ENCODE data around the gene TXNDC12. TPM values are rescaled to one million over a fixed set of nuclear protein-coding genes. Genes with fewer than 3 reads are reported as not detected.
"Not testable (repeated sequence)": the region's sequence is repeated elsewhere in the genome, so short reads cannot be mapped to it uniquely, and the experiment has no call there.

Gene TXNDC12
- total RNA-seq, 8 experiments from 2014 or later, result 33.0 to 56.4 (median 40.5) TPM

- 88 to 100% (median 94%) methylated on average over 1 of the region's 1 CpG; no CpG with 5 or more reads in 3 of the 10 experiments for WGBS, 10 experiments
- Histone ChIP-seq H3K27ac (no peak overlapping the region), H3K4me3 (no peak overlapping the region), H3K4me1 (replicated peaks in 1 of 2) (peaks cover 19 to 22% of the 10 kb centered on the region in 2 donors)
- ATAC-seq (replicated peaks in 6 of 8), result no peak
- in situ Hi-C loops (cut with MboI; ENCODE audit: low pct_unique_long_range_greater_than_20kb in 2 of 9, low sequenced_read_pairs in 9 of 9, unreplicated experiment in 9 of 9), result no loop called here
Measured at GRCh38 chr1:52059888-52060287, 4.9 kb upstream of the TXNDC12 start.

DNA sequence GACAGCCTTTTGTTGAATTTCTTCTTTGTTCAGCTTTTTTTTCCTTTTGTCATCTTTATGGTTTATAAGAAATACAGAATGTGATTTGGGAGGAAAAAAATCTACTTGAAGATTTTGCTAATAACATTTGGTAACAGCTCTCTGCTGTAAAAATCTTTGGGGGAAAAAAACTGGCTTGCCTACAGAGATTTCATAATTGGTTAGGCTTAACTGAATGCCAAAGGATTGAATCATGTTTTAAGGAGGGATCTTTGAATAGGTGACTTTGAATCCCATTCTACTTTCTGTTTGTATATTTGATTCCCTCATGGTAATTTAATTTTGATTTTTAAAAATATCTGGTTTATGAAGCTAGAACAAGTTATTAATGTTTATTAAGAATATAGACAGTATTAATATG, 4.3 kb upstream of the TXNDC12 start:
- Histone ChIP-seq H3K4me1 (replicated peaks in 1 of 2) (peaks cover 19 to 22% of the 10 kb centered on the region in 2 donors), H3K4me3 (peak overlapping the region in 1 of 5 donors; percentile 3), H3K27ac (no peak overlapping the region)
- no peak for ATAC-seq (replicated peaks in 6 of 8)
- in situ Hi-C loops (cut with MboI; ENCODE audit: low pct_unique_long_range_greater_than_20kb in 2 of 9, low sequenced_read_pairs in 9 of 9, unreplicated experiment in 9 of 9), result no loop called here

- Histone ChIP-seq H3K4me3 (peak overlapping the region; percentile 89 to 99 (median 91)), H3K27ac (no peak overlapping the region)
- in situ Hi-C loops (cut with MboI; ENCODE audit: low pct_unique_long_range_greater_than_20kb in 2 of 9, low sequenced_read_pairs in 9 of 9, unreplicated experiment in 9 of 9), result no loop called here
Measured at GRCh38 chr1:52057876-52058415, 3.0 kb upstream of the TXNDC12 start.

DNA sequence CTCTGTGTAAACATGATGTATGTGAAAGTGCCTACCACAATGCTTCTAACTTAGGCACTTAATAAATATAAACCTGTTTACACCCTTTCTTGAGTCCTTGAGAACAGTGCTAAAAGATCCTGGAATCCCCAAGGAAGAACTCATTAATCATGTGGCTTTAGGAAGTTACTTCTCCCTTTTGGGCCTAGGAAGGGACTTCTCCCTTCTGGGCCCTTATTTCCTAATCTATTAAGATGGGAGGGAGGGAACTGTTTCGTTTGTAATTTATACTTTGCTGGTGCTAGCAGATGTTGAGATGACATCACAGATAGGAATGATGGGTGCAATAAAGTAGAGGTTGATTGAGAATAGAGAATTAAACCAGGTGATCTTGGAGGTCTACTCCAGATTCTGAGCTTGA, 2.3 kb upstream of the TXNDC12 start:
- Histone ChIP-seq H3K4me1 (replicated peaks in 1 of 2) (peaks cover 26 to 27% of the 10 kb centered on the region in 2 donors), H3K4me3 (peak overlapping the region; percentile 89 to 99 (median 91)), H3K27ac (peak overlapping the region in 1 of 2 donors; percentile 96)
- WGBS, 10 experiments, result 0 to 38% (median 14%) methylated on average over 1 of the region's 1 CpG; no CpG with 5 or more reads in 3 of the 10 experiments
- in situ Hi-C loops (cut with MboI; ENCODE audit: low pct_unique_long_range_greater_than_20kb in 2 of 9, low sequenced_read_pairs in 9 of 9, unreplicated experiment in 9 of 9), result no loop called here
- no peak for ATAC-seq (replicated peaks in 6 of 8)

More at GRCh38 chr1:52057876-52058415, 3.0 kb upstream of the TXNDC12 start:
- WGBS, 10 experiments, result 89 to 100% (median 100%) methylated on average over 1 of the region's 1 CpG
- no peak for ATAC-seq (replicated peaks in 6 of 8)
- peaks cover 26 to 27% of the 10 kb centered on the region in 2 donors for H3K4me1 ChIP-seq (replicated peaks in 1 of 2)

- no peak for ATAC-seq (replicated peaks in 6 of 8)
- H3K4me1 ChIP-seq (replicated peaks in 1 of 2), result peaks cover 26 to 27% of the 10 kb centered on the region in 2 donors
- H3K27ac ChIP-seq, result peak overlapping the region; percentile 94 to 96
- peak overlapping the region; percentile 89 to 99 (median 91) for H3K4me3 ChIP-seq
- WGBS, 10 experiments, result 0 to 17% (median 1%) methylated on average over 1 to 4 of the region's 4 CpGs; no CpG with 5 or more reads in 4 of the 10 experiments
- in situ Hi-C loops (cut with MboI; ENCODE audit: low pct_unique_long_range_greater_than_20kb in 2 of 9, low sequenced_read_pairs in 9 of 9, unreplicated experiment in 9 of 9), result no loop called here
Measured at GRCh38 chr1:52056937-52057231, 1.9 kb upstream of the TXNDC12 start.

DNA sequence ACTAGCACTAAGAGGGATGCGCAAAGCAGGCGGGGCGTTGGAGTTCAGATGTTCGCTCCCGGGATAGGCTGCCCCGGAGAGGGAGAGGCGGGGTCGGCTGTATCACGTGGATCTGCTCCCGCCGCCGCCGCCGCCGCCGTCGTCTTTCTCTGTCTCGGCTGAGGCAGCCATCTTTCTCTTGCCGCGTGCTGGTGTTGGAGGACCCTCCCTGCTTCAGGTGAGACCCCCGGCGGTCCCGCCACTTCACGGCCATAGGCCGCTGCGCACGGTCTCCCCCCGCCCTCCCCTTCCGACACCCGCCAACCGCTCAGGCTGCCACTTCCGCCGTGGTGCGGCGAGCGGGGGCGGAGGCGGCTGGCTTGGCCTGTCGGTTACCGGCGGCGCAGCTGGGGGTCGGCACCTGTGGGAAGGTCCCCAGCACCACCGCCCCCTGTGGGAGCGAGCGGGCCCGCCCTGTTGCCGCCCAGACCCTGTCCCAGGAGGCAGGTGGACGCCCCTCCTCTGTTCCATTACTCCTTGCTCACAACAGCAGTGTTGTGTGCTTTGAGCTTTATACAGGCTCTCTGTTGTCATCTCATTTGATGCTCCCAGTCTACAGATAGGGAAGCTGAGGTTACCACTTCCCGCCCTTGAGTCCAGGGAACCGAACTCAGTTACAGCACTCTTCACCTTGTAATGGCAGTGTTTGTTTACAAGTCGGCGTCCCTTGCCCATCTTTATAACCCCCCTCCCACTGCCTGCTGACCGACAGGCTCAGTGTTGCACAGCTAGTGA, 1.4 kb upstream of the TXNDC12 start, which contains the start of gene BTF3L4:
TSS of gene BTF3L4 (plus strand) at position 133 of the 774 bp plus-strand sequence. CDS start 3,553 bp downstream, outside the sequence.
- peak; percentile 74 to 87 (median 84) for ATAC-seq (replicated peaks in 6 of 8)
- 0% methylated on average over 3 to 11 of the region's 54 CpGs; no CpG with 5 or more reads in 6 of the 10 experiments for WGBS, 10 experiments
- H3K4me3 ChIP-seq, result peak within 1 kb of the TSS; percentile 89 to 99 (median 91)
- in situ Hi-C loops (cut with MboI; ENCODE audit: low pct_unique_long_range_greater_than_20kb in 2 of 9, low sequenced_read_pairs in 9 of 9, unreplicated experiment in 9 of 9), result no loop called here
- H3K4me1 ChIP-seq (replicated peaks in 1 of 2), result peaks cover 26 to 27% of the 10 kb centered on the region in 2 donors
- peak within 1 kb of the TSS; percentile 95 to 96 for H3K27ac ChIP-seq

DNA sequence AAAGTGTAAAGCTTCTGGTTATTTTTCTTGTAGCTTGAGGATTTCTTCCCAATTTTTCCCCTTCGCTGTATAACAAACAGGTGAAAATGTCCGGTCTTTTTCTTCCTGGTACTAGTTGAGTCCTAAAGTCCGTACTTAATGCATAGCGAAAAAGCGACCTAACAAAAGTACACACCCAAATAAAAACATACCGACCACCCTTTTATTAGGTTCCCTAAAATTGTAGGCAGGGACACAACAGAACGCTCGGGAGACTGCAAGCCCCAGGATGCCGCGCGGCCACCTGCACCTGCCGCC, 823 bp upstream of the TXNDC12 start:
- no peak for ATAC-seq (replicated peaks in 6 of 8)
- Histone ChIP-seq H3K27ac (peak overlapping the region; percentile 95 to 96), H3K4me3 (peak overlapping the region; percentile 89 to 99 (median 91)), H3K4me1 (replicated peaks in 1 of 2) (peaks cover 26 to 27% of the 10 kb centered on the region in 2 donors)
- 0 to 8% (median 2%) methylated on average over 2 to 12 of the region's 12 CpGs; no CpG with 5 or more reads in 3 of the 10 experiments for WGBS, 10 experiments
- in situ Hi-C loops (cut with MboI; ENCODE audit: low pct_unique_long_range_greater_than_20kb in 2 of 9, low sequenced_read_pairs in 9 of 9, unreplicated experiment in 9 of 9), result no loop called here

GRCh38 chr1:52054496-52055065, 410 bp downstream of the TXNDC12 start:
- ATAC-seq (replicated peaks in 6 of 8), result peak in 3 of 8 experiments; percentile 6 to 13 (median 9)
- in situ Hi-C loops (cut with MboI; ENCODE audit: low pct_unique_long_range_greater_than_20kb in 2 of 9, low sequenced_read_pairs in 9 of 9, unreplicated experiment in 9 of 9), result no loop called here
- Histone ChIP-seq H3K4me1 (replicated peaks in 1 of 2) (peaks cover 26 to 27% of the 10 kb centered on the region in 2 donors), H3K4me3 (peak overlapping the region; percentile 89 to 99 (median 91)), H3K27ac (peak overlapping the region; percentile 95 to 96)
- WGBS, 10 experiments, result 0 to 17% (median 1%) methylated on average over 1 to 12 of the region's 13 CpGs; no CpG with 5 or more reads in 2 of the 10 experiments

DNA sequence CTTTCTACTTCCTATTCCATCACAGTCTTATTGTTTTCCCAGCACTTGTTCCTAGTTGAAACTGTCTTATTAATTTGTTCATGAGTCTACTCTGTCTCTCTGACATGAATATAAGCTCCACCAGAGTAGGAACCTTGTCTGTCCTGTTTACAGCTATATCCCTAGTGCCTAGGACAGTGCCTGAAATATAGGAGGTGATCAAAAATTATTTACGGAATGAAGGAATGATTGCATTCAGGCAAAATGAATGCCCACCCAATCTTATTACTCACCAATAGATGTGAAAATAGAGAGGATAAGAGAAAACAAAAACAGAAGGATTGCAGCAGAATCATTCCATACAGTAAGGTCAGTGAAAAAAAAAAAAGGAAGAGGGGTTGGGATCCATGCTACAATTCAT, 1.1 kb downstream of the TXNDC12 start:
- Histone ChIP-seq H3K4me1 (replicated peaks in 1 of 2) (peaks cover 22 to 24% of the 10 kb centered on the region in 2 donors), H3K4me3 (peak overlapping the region; percentile 89 to 99 (median 91)), H3K27ac (no peak overlapping the region)
- in situ Hi-C loops (cut with MboI; ENCODE audit: low pct_unique_long_range_greater_than_20kb in 2 of 9, low sequenced_read_pairs in 9 of 9, unreplicated experiment in 9 of 9), result no loop called here
- no peak for ATAC-seq (replicated peaks in 6 of 8)
- WGBS, 10 experiments, result 57 to 100% (median 86%) methylated on average over 1 of the region's 1 CpG; no CpG with 5 or more reads in 2 of the 10 experiments

DNA sequence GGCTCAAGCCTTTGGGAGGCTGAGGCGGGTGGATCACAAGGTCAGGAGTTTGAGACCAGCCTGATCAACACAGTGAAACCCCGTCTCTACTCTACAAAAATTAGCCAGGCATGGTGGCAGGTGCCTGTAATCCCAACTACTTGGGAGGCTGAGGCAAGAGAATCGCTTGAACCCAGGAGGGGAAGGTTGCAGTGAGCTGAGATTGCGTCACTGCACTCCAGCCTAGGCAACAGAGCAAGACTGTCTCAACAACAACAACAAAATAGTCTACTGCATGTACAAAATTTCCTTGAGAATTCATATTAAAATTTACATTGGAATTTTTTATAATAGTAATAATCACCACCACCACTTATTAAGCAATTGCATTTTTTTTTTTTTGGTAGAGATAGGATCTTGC, 5.7 kb downstream of the TXNDC12 start:
- H3K27ac ChIP-seq; in situ Hi-C loops (cut with MboI; ENCODE audit: low pct_unique_long_range_greater_than_20kb in 2 of 9, low sequenced_read_pairs in 9 of 9, unreplicated experiment in 9 of 9); ATAC-seq (replicated peaks in 6 of 8); H3K4me1 ChIP-seq (replicated peaks in 1 of 2); H3K4me3 ChIP-seq: not testable (repeated sequence)
- WGBS, 10 experiments, result 75 to 100% (median 100%) methylated on average over 1 to 4 of the region's 4 CpGs; no CpG with 5 or more reads in 3 of the 10 experiments

DNA sequence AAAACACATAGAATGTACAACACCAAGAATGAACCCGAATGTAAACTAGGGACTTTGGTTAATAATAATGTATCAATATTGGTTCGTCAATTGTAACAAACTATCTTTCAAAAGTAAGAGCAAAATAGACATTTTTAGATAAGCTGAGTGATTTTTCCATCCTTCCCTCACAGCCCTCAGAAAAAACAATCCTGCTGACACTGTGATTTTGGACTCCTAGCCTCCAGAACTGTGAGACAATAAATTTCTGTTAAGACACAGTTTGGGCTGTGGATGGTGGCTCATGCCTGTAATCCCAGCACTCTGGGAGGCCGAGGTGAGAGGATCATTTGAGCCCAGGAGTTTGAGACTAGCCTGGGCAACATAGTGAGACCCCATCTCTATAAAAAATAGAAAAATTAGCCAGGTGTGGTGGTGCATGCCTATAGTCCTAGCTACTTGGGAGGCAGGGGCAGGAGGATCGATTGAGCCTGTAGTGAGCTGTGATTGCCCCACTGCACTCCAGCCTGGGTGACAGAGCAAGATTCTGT, 9.3 kb downstream of the TXNDC12 start:
- 60 to 100% (median 92%) methylated on average over 1 to 4 of the region's 4 CpGs for WGBS, 10 experiments
- in situ Hi-C loops (cut with MboI; ENCODE audit: low pct_unique_long_range_greater_than_20kb in 2 of 9, low sequenced_read_pairs in 9 of 9, unreplicated experiment in 9 of 9); H3K4me3 ChIP-seq: not testable (repeated sequence)

DNA sequence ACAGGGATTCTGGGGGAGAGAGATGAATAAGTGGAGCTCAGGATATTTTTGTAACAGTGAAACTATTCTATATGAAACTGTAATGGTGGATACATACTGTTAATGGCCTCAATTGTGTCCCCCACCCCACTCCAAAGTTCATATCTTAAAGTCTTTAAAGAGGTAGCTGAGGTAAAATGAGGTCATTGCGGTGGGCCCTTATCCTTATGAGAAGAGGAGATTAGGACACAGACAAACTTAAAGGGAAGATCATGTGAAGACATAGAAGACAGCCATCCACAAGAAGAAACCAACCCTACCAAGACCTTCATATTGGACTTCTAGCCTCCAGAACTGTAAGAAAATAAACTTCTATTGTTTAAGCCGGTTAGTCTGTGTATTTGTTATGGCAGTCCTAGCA, 9.8 kb downstream of the TXNDC12 start:
- 79 to 100% (median 100%) methylated on average over 1 to 2 of the region's 2 CpGs for WGBS, 10 experiments
- Histone ChIP-seq H3K4me1 (replicated peaks in 1 of 2) (no peaks in the 10 kb centered on the region), H3K4me3 (no peak overlapping the region), H3K27ac (no peak overlapping the region)
- no peak for ATAC-seq (replicated peaks in 6 of 8)
- in situ Hi-C loops (cut with MboI; ENCODE audit: low pct_unique_long_range_greater_than_20kb in 2 of 9, low sequenced_read_pairs in 9 of 9, unreplicated experiment in 9 of 9), result no loop called here

More for the DNA sequence above, 9.3 kb downstream of the TXNDC12 start:
- not testable (repeated sequence) for H3K27ac ChIP-seq; ATAC-seq (replicated peaks in 6 of 8); H3K4me1 ChIP-seq (replicated peaks in 1 of 2)

DNA sequence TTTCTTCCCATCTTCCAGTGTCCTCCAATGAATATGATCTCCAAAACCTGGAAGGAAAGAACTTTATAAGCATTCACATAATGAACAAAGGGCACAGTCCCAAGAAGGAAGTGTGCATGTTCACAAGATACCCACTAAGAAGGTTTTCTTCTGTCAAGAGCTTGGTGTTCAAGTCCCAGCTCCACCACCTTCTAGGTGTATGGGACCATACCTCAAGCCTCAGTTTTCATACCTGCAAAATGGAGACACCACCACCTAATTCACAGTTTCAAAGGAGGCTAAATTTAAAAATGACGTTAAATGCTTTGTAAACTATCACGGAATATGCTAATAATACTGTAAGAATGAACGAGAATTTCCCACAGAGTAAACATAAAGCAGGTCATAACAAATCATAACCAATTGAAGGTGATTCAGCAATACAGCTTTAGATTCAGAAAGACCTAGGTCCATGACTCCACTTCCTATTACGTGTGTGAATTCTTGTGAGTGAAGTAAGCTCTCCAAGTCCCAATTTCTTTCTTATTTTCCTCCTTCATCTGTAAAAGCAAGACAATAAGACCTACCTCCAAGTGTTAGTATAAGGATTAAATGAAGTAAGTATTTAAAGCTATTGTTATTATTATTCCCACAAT, 13.3 kb downstream of the TXNDC12 start:
- ATAC-seq (replicated peaks in 6 of 8), result no peak
- no peaks in the 10 kb centered on the region for H3K4me1 ChIP-seq (replicated peaks in 1 of 2)
- WGBS, 10 experiments, result 79 to 100% (median 96%) methylated on average over 3 to 4 of the region's 4 CpGs; no CpG with 5 or more reads in 1 of the 10 experiments
- H3K4me3 ChIP-seq, result no peak overlapping the region
- in situ Hi-C loops (cut with MboI; ENCODE audit: low pct_unique_long_range_greater_than_20kb in 2 of 9, low sequenced_read_pairs in 9 of 9, unreplicated experiment in 9 of 9), result no loop called here
- H3K27ac ChIP-seq, result no peak overlapping the region

Measured in motor neuron (in vitro differentiated cells).